ENCODE results near the gene MAPKAPK3.

DNA sequence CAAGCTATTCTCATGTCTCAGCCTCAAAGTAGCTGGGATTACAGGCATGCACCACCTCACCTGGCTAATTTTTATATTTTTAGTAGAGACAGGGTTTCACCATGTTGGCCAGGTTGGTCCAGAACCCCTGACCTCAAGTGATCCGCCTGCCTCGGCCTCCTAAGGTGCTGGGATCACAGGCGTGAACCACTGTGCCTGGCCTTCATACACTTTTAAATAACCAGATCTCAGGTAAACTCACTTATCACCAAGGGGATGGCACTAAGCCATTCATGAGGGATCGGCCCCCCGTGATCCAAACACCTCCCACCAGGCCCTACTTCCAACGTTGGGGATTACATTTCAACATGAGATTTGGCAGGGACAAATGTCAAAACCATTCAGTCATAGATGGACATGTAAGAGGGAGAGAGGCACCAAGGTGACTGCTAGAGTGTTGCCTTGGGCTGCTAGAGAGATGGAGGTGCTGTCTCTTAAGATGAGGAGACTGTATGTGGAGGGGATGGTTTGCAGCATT, 44.4 kb downstream of the MAPKAPK3 start:
- TF ChIP-seq, protein P1, sequence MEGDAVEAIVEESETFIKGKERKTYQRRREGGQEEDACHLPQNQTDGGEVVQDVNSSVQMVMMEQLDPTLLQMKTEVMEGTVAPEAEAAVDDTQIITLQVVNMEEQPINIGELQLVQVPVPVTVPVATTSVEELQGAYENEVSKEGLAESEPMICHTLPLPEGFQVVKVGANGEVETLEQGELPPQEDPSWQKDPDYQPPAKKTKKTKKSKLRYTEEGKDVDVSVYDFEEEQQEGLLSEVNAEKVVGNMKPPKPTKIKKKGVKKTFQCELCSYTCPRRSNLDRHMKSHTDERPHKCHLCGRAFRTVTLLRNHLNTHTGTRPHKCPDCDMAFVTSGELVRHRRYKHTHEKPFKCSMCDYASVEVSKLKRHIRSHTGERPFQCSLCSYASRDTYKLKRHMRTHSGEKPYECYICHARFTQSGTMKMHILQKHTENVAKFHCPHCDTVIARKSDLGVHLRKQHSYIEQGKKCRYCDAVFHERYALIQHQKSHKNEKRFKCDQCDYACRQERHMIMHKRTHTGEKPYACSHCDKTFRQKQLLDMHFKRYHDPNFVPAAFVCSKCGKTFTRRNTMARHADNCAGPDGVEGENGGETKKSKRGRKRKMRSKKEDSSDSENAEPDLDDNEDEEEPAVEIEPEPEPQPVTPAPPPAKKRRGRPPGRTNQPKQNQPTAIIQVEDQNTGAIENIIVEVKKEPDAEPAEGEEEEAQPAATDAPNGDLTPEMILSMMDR (IDR thresholded peaks at IDR 0.05): no peak
- TF ChIP-seq POLR2A (IDR thresholded peaks at IDR 0.05): no peak

All from body of pancreas (tissue), 4 donors.